ENCODE measurements around the gene ATAD1. TPM values are rescaled to one million over a fixed set of nuclear protein-coding genes. Genes with fewer than 3 reads are reported as not detected.

The ATAD1 gene
- total RNA-seq, 1 donor from 2014 or later = 45.9 TPM

- H3K9me3 ChIP-seq = no peaks in the 10 kb centered on the region
- DNase-seq = no peak
- intact Hi-C loops (cut with DNase I) = no loop called here
These were observed 93.2 kb downstream of the ATAD1 start for GRCh38 chr10:87724789-87725188.

GRCh38 chr10:87723500-87723899 is 94.5 kb downstream of the ATAD1 start:
- TF ChIP-seq CTCF (IDR thresholded peaks at IDR 0.05) = no peak
- no peak for ATAC-seq
- H3K27ac ChIP-seq = no peak overlapping the region

More at GRCh38 chr10:87724789-87725188, 93.2 kb downstream of the ATAD1 start:
- H3K27me3 ChIP-seq = no peaks in the 10 kb centered on the region
- peaks cover 34% of the 10 kb centered on the region for H3K36me3 ChIP-seq
- no peak for TF ChIP-seq CTCF (IDR thresholded peaks at IDR 0.05)
- no peak overlapping the region for H3K27ac ChIP-seq
- H3K4me1 ChIP-seq = peaks cover 15% of the 10 kb centered on the region
- no peak overlapping the region for H3K4me3 ChIP-seq
- ATAC-seq = no peak

GRCh38 chr10:87722716-87723115 is 95.3 kb downstream of the ATAD1 start:
- Histone ChIP-seq H3K36me3 (peaks cover 37% of the 10 kb centered on the region), H3K4me1 (peaks cover 15% of the 10 kb centered on the region), H3K9me3 (no peaks in the 10 kb centered on the region), H3K27me3 (no peaks in the 10 kb centered on the region), H3K4me3 (no peak overlapping the region), H3K27ac (no peak overlapping the region)
- intact Hi-C loops (cut with DNase I) = no loop called here
- no peak for TF ChIP-seq CTCF (IDR thresholded peaks at IDR 0.05)
- ATAC-seq = no peak
- no peak for DNase-seq

More at GRCh38 chr10:87723500-87723899, 94.5 kb downstream of the ATAD1 start:
- H3K9me3 ChIP-seq = no peaks in the 10 kb centered on the region
- peaks cover 38% of the 10 kb centered on the region for H3K36me3 ChIP-seq
- H3K4me3 ChIP-seq = no peak overlapping the region
- no peaks in the 10 kb centered on the region for H3K27me3 ChIP-seq
- intact Hi-C loops (cut with DNase I) = no loop called here
- DNase-seq = no peak
- H3K4me1 ChIP-seq = peaks cover 15% of the 10 kb centered on the region

GRCh38 chr10:87721781-87722180 is 96.2 kb downstream of the ATAD1 start:
- Histone ChIP-seq H3K4me3 (no peak overlapping the region), H3K4me1 (peaks cover 15% of the 10 kb centered on the region), H3K27me3 (no peaks in the 10 kb centered on the region), H3K9me3 (no peaks in the 10 kb centered on the region), H3K36me3 (peaks cover 37% of the 10 kb centered on the region), H3K27ac (peak overlapping the region; percentile 51)
- DNase-seq (no peak), ATAC-seq (no peak)
- TF ChIP-seq CTCF (IDR thresholded peaks at IDR 0.05) = no peak
- intact Hi-C loops (cut with DNase I) = no loop called here

GRCh38 chr10:87720665-87721064 is 97.4 kb downstream of the ATAD1 start:
- no peaks in the 10 kb centered on the region for H3K27me3 ChIP-seq
- ATAC-seq = no peak

More at GRCh38 chr10:87720665-87721064, 97.4 kb downstream of the ATAD1 start:
- intact Hi-C loops (cut with DNase I) = no loop called here
- no peak for TF ChIP-seq CTCF (IDR thresholded peaks at IDR 0.05)
- H3K36me3 ChIP-seq = peaks cover 46% of the 10 kb centered on the region
- no peaks in the 10 kb centered on the region for H3K9me3 ChIP-seq
- no peak overlapping the region for H3K4me3 ChIP-seq
- peaks cover 26% of the 10 kb centered on the region for H3K4me1 ChIP-seq
- no peak for DNase-seq
- peak overlapping the region; percentile 51 for H3K27ac ChIP-seq
